ENCODE measurements around the gene CAB39L. TPM values are rescaled to one million over a fixed set of nuclear protein-coding genes. Genes with fewer than 3 reads are reported as not detected.

Gene CAB39L
- total and polyA plus RNA-seq, 9 of the 15 experiments (the other 6 are each of a cell fraction or from before 2014, with no cell fraction given) = 1.1 to 4.2 (median 2.6) TPM

GRCh38 chr13:49342454-49342853 lies 101.4 kb downstream of the CAB39L start (continued):
- TF ChIP-seq ZBTB40 (IDR thresholded peaks at IDR 0.05) (no peak), ZBTB40 (CRISPR knock-in tag; IDR thresholded peaks at IDR 0.05) (no peak), ARHGAP35 (IDR thresholded peaks at IDR 0.05; ENCODE audit: partially characterized antibody) (no peak), ZBTB17 (CRISPR knock-in tag; IDR thresholded peaks at IDR 0.05) (no peak)

All from K562 (cell line).